Suprapubic skin (tissue), 4 donors: ENCODE data around the gene EPAS1. TPM values are rescaled to one million over a fixed set of nuclear protein-coding genes. Genes with fewer than 3 reads are reported as not detected.
A peak's percentile ranks its signal among the peaks of the same experiment; 100 is the strongest.

ENCODE experiments used
- DNase-seq, 2 donors: peaks; one replicate each; pipeline ENCODE4 v3.0.0-alpha.2; 2019; ENCODE audit warnings: low spot score in 2 of 2
- H3K27ac ChIP-seq: fragments of 200-600 bp; sonication (generic); one replicate; pipeline ENCODE4 v1.5.1; 2019
- H3K27me3 ChIP-seq: fragments of 200-600 bp; sonication (generic); one replicate; pipeline ENCODE4 v1.5.1; 2019
- H3K36me3 ChIP-seq: fragments of 200-600 bp; sonication (generic); one replicate; pipeline ENCODE4 v1.5.1; 2019
- H3K4me1 ChIP-seq: fragments of 200-600 bp; sonication (generic); one replicate; pipeline ENCODE4 v1.5.1; 2019
- H3K4me3 ChIP-seq: fragments of 200-600 bp; sonication (generic); one replicate; pipeline ENCODE4 v1.5.1; 2019; ENCODE audit warnings: mild to moderate bottlenecking
- H3K9me3 ChIP-seq: fragments of 200-600 bp; sonication (generic); one replicate; pipeline ENCODE4 v1.5.1; 2019
- CTCF ChIP-seq, 2 donors: fragments of 200-600 bp in 1 of 2; fragments of 450-650 bp in 1 of 2; sonication (generic) in 1 of 2; IDR thresholded peaks; one replicate each; pipeline ENCODE4 v1.5.1; 2016 to 2019; ENCODE audit warnings: antibody characterized with exemption in 2 of 2, mild to moderate bottlenecking in 1 of 2, moderate library complexity in 1 of 2
- EP300 ChIP-seq: sonication (generic); formaldehyde crosslinking; IDR thresholded peaks from one replicate; pipeline ENCODE4 v1.6.1; 2017; ENCODE audit warnings: antibody characterized with exemption
- POLR2A ChIP-seq, 2 donors: fragments of 450-650 bp; IDR thresholded peaks; one replicate each; pipeline ENCODE4 v1.6.1; 2017; ENCODE audit warnings: antibody characterized with exemption in 2 of 2, mild to moderate bottlenecking in 2 of 2, moderate library complexity in 2 of 2
- POLR2AphosphoS5 ChIP-seq, 3 donors: sonication (generic); formaldehyde crosslinking; IDR thresholded peaks; one replicate each; pipeline ENCODE4 v1.6.1; 2017; ENCODE audit warnings: antibody characterized with exemption in 3 of 3
- WGBS: methylation state at CpG from one replicate; pipeline ENCODE4 v1.1.5; 2018; 5-methylcytosine and 5-hydroxymethylcytosine counted together
- total RNA-seq, 4 donors: library from RNA; depleted of rRNA; stranded (reverse); fragments of >200 nt; gene quantifications; one replicate each; pipeline ENCODE4 v1.1.0, GENCODE V29; 2016

The EPAS1 gene
- total RNA-seq, 4 donors from 2014 or later = 110 to 271 (median 142) TPM

GRCh38 chr2:46336283-46336959 lies 39.2 kb downstream of the EPAS1 start:
- 50% methylated on average over 4 of the region's 4 CpGs for WGBS
- H3K36me3 ChIP-seq = no peaks in the 10 kb centered on the region
- no peak for DNase-seq
- TF ChIP-seq POLR2A (IDR thresholded peaks at IDR 0.05) (no peak), CTCF (IDR thresholded peaks at IDR 0.05) (no peak), EP300 (no peak), POLR2AphosphoS5 (IDR thresholded peaks at IDR 0.05) (no peak)
- no peaks in the 10 kb centered on the region for H3K9me3 ChIP-seq
- H3K4me1 ChIP-seq = peaks cover 70% of the 10 kb centered on the region
- no peak overlapping the region for H3K4me3 ChIP-seq
- peak overlapping the region; percentile 70 for H3K27ac ChIP-seq
- no peaks in the 10 kb centered on the region for H3K27me3 ChIP-seq

- DNase-seq = no peak
- no peaks in the 10 kb centered on the region for H3K27me3 ChIP-seq
- H3K4me1 ChIP-seq = peaks cover 60% of the 10 kb centered on the region
- peak overlapping the region; percentile 70 for H3K27ac ChIP-seq
- H3K9me3 ChIP-seq = no peaks in the 10 kb centered on the region
- no peaks in the 10 kb centered on the region for H3K36me3 ChIP-seq
- 27% methylated on average over 11 of the region's 11 CpGs for WGBS
- H3K4me3 ChIP-seq = no peak overlapping the region
- TF ChIP-seq CTCF (IDR thresholded peaks at IDR 0.05) = no peak
- TF ChIP-seq POLR2AphosphoS5 (IDR thresholded peaks at IDR 0.05) = no peak
- TF ChIP-seq POLR2A (IDR thresholded peaks at IDR 0.05) = no peak
- no peak for TF ChIP-seq EP300
These were observed 40.2 kb downstream of the EPAS1 start for GRCh38 chr2:46337208-46337994.

GRCh38 chr2:46338674-46339073 lies 41.5 kb downstream of the EPAS1 start:
- no peaks in the 10 kb centered on the region for H3K9me3 ChIP-seq
- H3K36me3 ChIP-seq = no peaks in the 10 kb centered on the region
- WGBS = 53% methylated on average over 4 of the region's 4 CpGs
- H3K4me3 ChIP-seq = no peak overlapping the region
- H3K27me3 ChIP-seq = no peaks in the 10 kb centered on the region
- no peak overlapping the region for H3K27ac ChIP-seq
- H3K4me1 ChIP-seq = peaks cover 48% of the 10 kb centered on the region
- no peak for DNase-seq
- no peak for TF ChIP-seq POLR2A (IDR thresholded peaks at IDR 0.05)
- TF ChIP-seq EP300 = no peak
- TF ChIP-seq CTCF (IDR thresholded peaks at IDR 0.05) = no peak
- TF ChIP-seq POLR2AphosphoS5 (IDR thresholded peaks at IDR 0.05) = no peak

GRCh38 chr2:46339200-46339599 lies 42.0 kb downstream of the EPAS1 start:
- Histone ChIP-seq H3K27ac (no peak overlapping the region), H3K4me1 (peaks cover 42% of the 10 kb centered on the region), H3K9me3 (no peaks in the 10 kb centered on the region), H3K36me3 (no peaks in the 10 kb centered on the region), H3K4me3 (no peak overlapping the region), H3K27me3 (no peaks in the 10 kb centered on the region)
- no peak for TF ChIP-seq POLR2AphosphoS5 (IDR thresholded peaks at IDR 0.05)
- TF ChIP-seq POLR2A (IDR thresholded peaks at IDR 0.05) = no peak
- no peak for TF ChIP-seq CTCF (IDR thresholded peaks at IDR 0.05)
- TF ChIP-seq EP300 = no peak
- WGBS = 69% methylated on average over 6 of the region's 6 CpGs
- no peak for DNase-seq
